MCF 10A (cell line): ENCODE data around the gene ZFC3H1. TPM values are rescaled to one million over a fixed set of nuclear protein-coding genes. Genes with fewer than 3 reads are reported as not detected.

ENCODE experiments used
- BruUV-seq: library from RNA; stranded (reverse); fragments of 400-500 nt; replicated peaks from 2 replicates; lab custom pipeline; 2021; lab: Mats Ljungman, UMichigan
- CTCF ChIA-PET: fragments of 300-600 bp; sonication (Branson Sonifier 250); formaldehyde crosslinking; extraction: SDS; loops from one replicate; lab custom pipeline; 2021; ENCODE audit warnings: antibody characterized with exemption, inconsistent platforms; lab: Yijun Ruan, JAX
- POLR2A ChIA-PET: fragments of 300-600, 350-650 bp; sonication (Branson Sonifier 250); formaldehyde crosslinking; extraction: SDS; loops from one replicate; lab custom pipeline; 2020; ENCODE audit warnings: antibody characterized with exemption, inconsistent platforms; lab: Yijun Ruan, JAX
- DNase-seq: peaks from one replicate; pipeline ENCODE4 v3.0.0-alpha.2; 2018; ENCODE audit not compliant: unreplicated experiment
- H3K27ac Mint-ChIP-seq: one replicate; pipeline ENCODE4 v1.8.0; 2022; ENCODE audit warnings: mild to moderate bottlenecking, low read depth, mixed read lengths; ENCODE audit not compliant: unreplicated experiment
- H3K27me3 Mint-ChIP-seq: one replicate; pipeline ENCODE4 v1.8.0; 2022; ENCODE audit warnings: mixed read lengths; ENCODE audit not compliant: insufficient read depth, unreplicated experiment
- H3K36me3 Mint-ChIP-seq: one replicate; pipeline ENCODE4 v1.8.0; 2022; ENCODE audit warnings: mild to moderate bottlenecking, moderate library complexity, mixed read lengths; ENCODE audit not compliant: insufficient read depth, unreplicated experiment
- H3K4me1 Mint-ChIP-seq: one replicate; pipeline ENCODE4 v1.8.0; 2022; ENCODE audit warnings: mixed read lengths; ENCODE audit not compliant: insufficient read depth, unreplicated experiment
- H3K4me3 Mint-ChIP-seq: one replicate; pipeline ENCODE4 v1.8.0; 2022; ENCODE audit warnings: mild to moderate bottlenecking, moderate library complexity, mixed read lengths; ENCODE audit not compliant: unreplicated experiment
- H3K9me3 Mint-ChIP-seq: one replicate; pipeline ENCODE4 v1.8.0; 2022; ENCODE audit warnings: mixed read lengths; ENCODE audit not compliant: unreplicated experiment
- intact Hi-C: fragments of 100-400 bp; cut with micrococcal nuclease; formaldehyde crosslinking; loops from 2 replicates; pipeline ENCODE4 v1.14.1; 2022
- total RNA-seq: library from RNA; stranded (reverse); gene quantifications from 2 replicates; pipeline ENCODE4 v1.2.3, GENCODE V29; 2022
- TF ChIP-seq, protein P1 (sequence below): fragments of 200-600 bp; IDR thresholded peaks from one replicate; pipeline ENCODE4 v1.8.0; 2022; ENCODE audit warnings: antibody characterized with exemption, mild to moderate bottlenecking; ENCODE audit not compliant: unreplicated experiment

Gene ZFC3H1
- total RNA-seq, 1 experiment from 2014 or later, result 55.3 TPM

DNA sequence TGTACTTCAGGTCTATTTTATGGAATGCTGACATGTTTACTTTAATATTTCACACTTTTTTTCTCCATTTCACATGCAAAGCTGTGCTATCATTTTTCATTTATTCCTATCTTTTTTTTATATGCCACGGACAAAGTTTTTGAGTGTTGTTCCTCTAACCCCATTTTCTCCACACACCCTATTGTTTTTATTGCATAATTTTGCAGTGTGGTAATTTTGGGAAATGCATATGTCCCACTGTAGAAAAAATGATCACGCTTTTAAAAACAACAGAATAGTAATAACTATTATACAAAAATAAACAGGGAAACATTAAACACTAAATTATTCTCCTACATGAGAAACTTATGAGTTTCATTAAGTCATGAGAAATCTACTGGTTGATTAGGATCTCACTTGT, 14.2 kb downstream of the ZFC3H1 start:
- intact Hi-C loops, result no loop called here
- no TSS peak for BruUV-seq
- H3K27me3 Mint-ChIP-seq, result no peaks in the 10 kb centered on the region
- CTCF ChIA-PET, result interaction anchor here (0.6 to 2.0 kb wide), 2 partner anchors 10 to 13 kb away, joined by 3 to 11 read pairs; no protein-coding TSS in a partner anchor
- no peak for DNase-seq
- TF ChIP-seq, protein P1, sequence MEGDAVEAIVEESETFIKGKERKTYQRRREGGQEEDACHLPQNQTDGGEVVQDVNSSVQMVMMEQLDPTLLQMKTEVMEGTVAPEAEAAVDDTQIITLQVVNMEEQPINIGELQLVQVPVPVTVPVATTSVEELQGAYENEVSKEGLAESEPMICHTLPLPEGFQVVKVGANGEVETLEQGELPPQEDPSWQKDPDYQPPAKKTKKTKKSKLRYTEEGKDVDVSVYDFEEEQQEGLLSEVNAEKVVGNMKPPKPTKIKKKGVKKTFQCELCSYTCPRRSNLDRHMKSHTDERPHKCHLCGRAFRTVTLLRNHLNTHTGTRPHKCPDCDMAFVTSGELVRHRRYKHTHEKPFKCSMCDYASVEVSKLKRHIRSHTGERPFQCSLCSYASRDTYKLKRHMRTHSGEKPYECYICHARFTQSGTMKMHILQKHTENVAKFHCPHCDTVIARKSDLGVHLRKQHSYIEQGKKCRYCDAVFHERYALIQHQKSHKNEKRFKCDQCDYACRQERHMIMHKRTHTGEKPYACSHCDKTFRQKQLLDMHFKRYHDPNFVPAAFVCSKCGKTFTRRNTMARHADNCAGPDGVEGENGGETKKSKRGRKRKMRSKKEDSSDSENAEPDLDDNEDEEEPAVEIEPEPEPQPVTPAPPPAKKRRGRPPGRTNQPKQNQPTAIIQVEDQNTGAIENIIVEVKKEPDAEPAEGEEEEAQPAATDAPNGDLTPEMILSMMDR, result no peak
- H3K4me3 Mint-ChIP-seq, result no peak overlapping the region
- no peaks in the 10 kb centered on the region for H3K9me3 Mint-ChIP-seq
- POLR2A ChIA-PET, result interaction anchor here (0.7 to 1.9 kb wide), 2 partner anchors 13 to 15 kb away, joined by 3 to 7 read pairs; partner anchors contain the start of genes THAP2 and ZFC3H1
- H3K27ac Mint-ChIP-seq, result no peak overlapping the region
- H3K4me1 Mint-ChIP-seq, result no peaks in the 10 kb centered on the region
- peaks cover 43% of the 10 kb centered on the region for H3K36me3 Mint-ChIP-seq

DNA sequence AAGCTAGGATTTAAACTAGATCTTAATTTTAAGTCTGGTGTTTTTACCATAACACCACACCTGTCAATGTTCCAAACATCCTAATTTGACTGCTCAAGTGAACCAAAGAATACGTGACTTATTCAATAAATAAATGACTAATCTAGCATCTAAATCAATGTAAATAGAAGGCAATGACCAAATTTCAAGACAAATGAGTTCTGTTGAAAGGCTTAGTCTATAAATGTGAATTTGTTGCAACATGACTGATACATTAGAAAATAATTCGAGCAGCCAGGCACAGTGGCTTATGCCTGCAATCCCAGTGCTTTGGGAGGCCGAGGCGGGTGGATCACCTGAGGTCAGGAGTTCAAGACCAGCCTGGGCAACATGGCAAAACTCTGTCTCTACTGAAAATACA, 15.1 kb downstream of the ZFC3H1 start:
- DNase-seq, result no peak
- TF ChIP-seq, protein P1, result no peak
- Mint-ChIP-seq H3K36me3 (peaks cover 51% of the 10 kb centered on the region), H3K27ac (no peak overlapping the region), H3K4me3 (no peak overlapping the region), H3K27me3 (no peaks in the 10 kb centered on the region), H3K4me1 (no peaks in the 10 kb centered on the region), H3K9me3 (no peaks in the 10 kb centered on the region)
- ChIA-PET CTCF (interaction anchor here (0.9 to 2.4 kb wide), 3 partner anchors 12 to 132 kb away, joined by 3 to 15 read pairs (median 11); no protein-coding TSS in a partner anchor), POLR2A (interaction anchor here (0.7 to 1.9 kb wide), 4 partner anchors 12 to 103 kb away, joined by 3 to 7 read pairs (median 4); partner anchors contain the start of genes THAP2 and ZFC3H1)
- BruUV-seq, result no TSS peak
- intact Hi-C loops, result no loop called here

DNA sequence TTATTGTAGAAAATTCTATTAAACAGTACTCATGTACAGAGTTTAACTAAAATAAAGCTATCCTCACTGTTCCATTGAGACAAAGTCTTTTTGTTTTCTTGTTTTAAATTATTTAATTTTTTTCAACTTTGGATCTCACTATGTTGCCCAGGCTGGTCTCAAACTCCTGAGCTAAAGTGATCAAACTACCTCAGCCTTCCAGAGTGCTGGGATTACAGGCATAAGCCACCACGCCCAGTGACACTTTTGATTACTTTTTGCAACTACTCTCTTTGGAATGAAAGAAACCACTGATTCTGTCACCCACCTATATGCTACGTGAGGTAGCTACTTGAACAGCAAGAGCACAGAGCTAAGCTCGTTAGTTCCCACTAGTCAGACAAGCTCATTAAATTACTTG, 17.1 kb downstream of the ZFC3H1 start:
- Mint-ChIP-seq H3K4me3 (no peak overlapping the region), H3K4me1 (no peaks in the 10 kb centered on the region), H3K27ac (no peak overlapping the region), H3K9me3 (no peaks in the 10 kb centered on the region), H3K27me3 (no peaks in the 10 kb centered on the region), H3K36me3 (peaks cover 72% of the 10 kb centered on the region)
- no TSS peak for BruUV-seq
- no peak for DNase-seq
- TF ChIP-seq, protein P1, result no peak
- ChIA-PET POLR2A (interaction anchor here (0.7 to 2.7 kb wide), 6 partner anchors 15 to 119 kb away, joined by 3 to 13 read pairs (median 3); partner anchors contain the start of genes RAB21, THAP2 and ZFC3H1), CTCF (interaction anchor here (0.5 to 3.1 kb wide), 8 partner anchors 8 to 195 kb away, joined by 3 to 18 read pairs (median 3); partner anchors contain the start of gene ZFC3H1)
- intact Hi-C loops, result no loop called here

DNA sequence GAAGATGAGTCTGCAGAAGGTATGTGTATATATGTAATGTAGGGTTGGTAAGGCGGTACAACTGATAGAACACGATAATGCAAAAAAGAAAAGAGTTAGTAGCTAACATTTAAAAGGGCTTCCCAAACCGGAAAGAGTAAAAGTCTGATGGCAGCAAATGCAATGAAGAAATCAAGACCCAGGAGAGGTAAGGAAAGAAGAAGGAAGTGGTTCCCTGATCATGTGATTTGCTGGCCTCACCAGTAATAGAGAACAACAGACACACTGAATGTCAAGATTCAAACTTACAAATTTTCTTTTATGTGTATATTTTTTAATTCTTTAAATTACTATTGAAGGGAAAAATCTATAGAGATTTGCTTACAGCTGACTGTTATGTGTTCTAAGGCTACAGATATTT, 18.4 kb downstream of the ZFC3H1 start:
- DNase-seq, result no peak
- Mint-ChIP-seq H3K4me3 (no peak overlapping the region), H3K27ac (no peak overlapping the region), H3K4me1 (no peaks in the 10 kb centered on the region), H3K9me3 (no peaks in the 10 kb centered on the region), H3K36me3 (peaks cover 81% of the 10 kb centered on the region), H3K27me3 (no peaks in the 10 kb centered on the region)
- BruUV-seq, result no TSS peak
- ChIA-PET CTCF (interaction anchor here (0.7 to 3.1 kb wide), 6 partner anchors 9 to 111 kb away, joined by 3 to 18 read pairs (median 4); partner anchors contain the start of gene ZFC3H1), POLR2A (interaction anchor here (0.7 to 2.7 kb wide), 3 partner anchors 18 to 109 kb away, joined by 3 to 9 read pairs (median 3); partner anchors contain the start of genes RAB21 and ZFC3H1)
- intact Hi-C loops, result no loop called here
- TF ChIP-seq, protein P1, result no peak
